T-helper 17 cell (primary cell): ENCODE data around the gene TLE4. TPM values are rescaled to one million over a fixed set of nuclear protein-coding genes. Genes with fewer than 3 reads are reported as not detected.

Source experiments
- ATAC-seq: fragments of 150-1000 bp; cut with Tn5 transposase; 2 replicates; pipeline ENCODE4 v1.10.0; 2021; ENCODE audit warnings: mild to moderate bottlenecking, moderate library complexity
- DNase-seq, 3 donors: peaks; one replicate each; pipeline versions ENCODE4 v3.0.0 to v3.0.0-alpha.2; 2020 to 2021
- H3K9me3 ChIP-seq: one replicate; pipeline ENCODE4 v1.7.0; 2013; ENCODE audit warnings: low read length, mild to moderate bottlenecking; ENCODE audit not compliant: control insufficient read depth, poor library complexity, severe bottlenecking
- H3K27ac Mint-ChIP-seq: one replicate; pipeline ENCODE4 v1.8.0; 2022; ENCODE audit warnings: mild to moderate bottlenecking, moderate library complexity, mixed read lengths
- H3K27me3 Mint-ChIP-seq: one replicate; pipeline ENCODE4 v1.8.0; 2022; ENCODE audit warnings: mixed read lengths
- H3K36me3 Mint-ChIP-seq: one replicate; pipeline ENCODE4 v1.8.0; 2022; ENCODE audit warnings: low read depth, mixed read lengths
- H3K4me1 Mint-ChIP-seq: one replicate; pipeline ENCODE4 v1.8.0; 2022; ENCODE audit warnings: mild to moderate bottlenecking, mixed read lengths
- H3K4me3 Mint-ChIP-seq: one replicate; pipeline ENCODE4 v1.8.0; 2022; ENCODE audit warnings: mild to moderate bottlenecking, moderate library complexity, mixed read lengths
- total RNA-seq, 4 donors: library from RNA in 2 of 4; stranded (reverse) in 2 of 4; gene quantifications; one replicate each; pipeline ENCODE4 v1.2.3 and lab custom pipeline; 2022 to 2026

Gene TLE4
- total RNA-seq, 2 donors from 2014 or later: 104 to 154 TPM

- Mint-ChIP-seq H3K27me3 (no peaks in the 10 kb centered on the region), H3K4me1 (peaks cover 51% of the 10 kb centered on the region), H3K27ac (peak overlapping the region; percentile 32), H3K36me3 (peaks cover 5% of the 10 kb centered on the region), H3K4me3 (peak overlapping the region; percentile 81)
- ATAC-seq (no peak), DNase-seq (no peak)
- no peaks in the 10 kb centered on the region for H3K9me3 ChIP-seq
Measured at GRCh38 chr9:79575547-79575946, 3.8 kb downstream of the TLE4 start.

- Mint-ChIP-seq H3K36me3 (peaks cover 5% of the 10 kb centered on the region), H3K27ac (peak overlapping the region; percentile 88), H3K27me3 (no peaks in the 10 kb centered on the region), H3K4me1 (peaks cover 74% of the 10 kb centered on the region), H3K4me3 (peak overlapping the region; percentile 53)
- DNase-seq (no peak), ATAC-seq (no peak)
- H3K9me3 ChIP-seq: no peaks in the 10 kb centered on the region
Measured at GRCh38 chr9:79577969-79578723, 6.4 kb downstream of the TLE4 start.

GRCh38 chr9:79578891-79579290 lies 7.1 kb downstream of the TLE4 start:
- ATAC-seq (no peak), DNase-seq (no peak)
- Mint-ChIP-seq H3K27ac (peak overlapping the region; percentile 88), H3K36me3 (peaks cover 2% of the 10 kb centered on the region), H3K4me1 (peaks cover 77% of the 10 kb centered on the region), H3K4me3 (peak overlapping the region; percentile 65), H3K27me3 (no peaks in the 10 kb centered on the region)
- H3K9me3 ChIP-seq: no peaks in the 10 kb centered on the region

GRCh38 chr9:79579624-79580023 lies 7.9 kb downstream of the TLE4 start:
- peaks cover 78% of the 10 kb centered on the region for H3K4me1 Mint-ChIP-seq
- no peak overlapping the region for H3K4me3 Mint-ChIP-seq
- DNase-seq: no peak
- peaks cover 2% of the 10 kb centered on the region for H3K36me3 Mint-ChIP-seq
- ATAC-seq: no peak
- H3K27me3 Mint-ChIP-seq: no peaks in the 10 kb centered on the region
- H3K9me3 ChIP-seq: no peaks in the 10 kb centered on the region
- peak overlapping the region; percentile 88 for H3K27ac Mint-ChIP-seq

- H3K4me3 Mint-ChIP-seq: no peak overlapping the region
- ATAC-seq (no peak), DNase-seq (no peak)
- H3K9me3 ChIP-seq: no peaks in the 10 kb centered on the region
- H3K4me1 Mint-ChIP-seq: peaks cover 79% of the 10 kb centered on the region
- H3K27me3 Mint-ChIP-seq: no peaks in the 10 kb centered on the region
- H3K27ac Mint-ChIP-seq: peak overlapping the region; percentile 88
- peaks cover 2% of the 10 kb centered on the region for H3K36me3 Mint-ChIP-seq
Measured at GRCh38 chr9:79580055-79580454, 8.3 kb downstream of the TLE4 start.

GRCh38 chr9:79581388-79581787 lies 9.6 kb downstream of the TLE4 start:
- Mint-ChIP-seq H3K27ac (peak overlapping the region; percentile 88), H3K4me3 (peak overlapping the region; percentile 76), H3K36me3 (no peaks in the 10 kb centered on the region), H3K27me3 (no peaks in the 10 kb centered on the region), H3K4me1 (peaks cover 70% of the 10 kb centered on the region)
- DNase-seq (no peak), ATAC-seq (peak; percentile 22)
- no peaks in the 10 kb centered on the region for H3K9me3 ChIP-seq

- Mint-ChIP-seq H3K4me1 (peaks cover 67% of the 10 kb centered on the region), H3K27ac (peak overlapping the region; percentile 88), H3K27me3 (no peaks in the 10 kb centered on the region), H3K4me3 (peak overlapping the region; percentile 76), H3K36me3 (no peaks in the 10 kb centered on the region)
- DNase-seq: peak in 2 of 3 donors; percentile 9 to 44
- peak; percentile 80 for ATAC-seq
- H3K9me3 ChIP-seq: no peaks in the 10 kb centered on the region
Measured at GRCh38 chr9:79581794-79582193, 10.0 kb downstream of the TLE4 start.

- peak; percentile 47 for ATAC-seq
- peaks cover 56% of the 10 kb centered on the region for H3K4me1 Mint-ChIP-seq
- peak overlapping the region; percentile 61 for H3K4me3 Mint-ChIP-seq
- peaks cover 4% of the 10 kb centered on the region for H3K36me3 Mint-ChIP-seq
- H3K9me3 ChIP-seq: no peaks in the 10 kb centered on the region
- H3K27ac Mint-ChIP-seq: peak overlapping the region; percentile 68
- no peak for DNase-seq
- no peaks in the 10 kb centered on the region for H3K27me3 Mint-ChIP-seq
Measured at GRCh38 chr9:79583952-79584654, 12.3 kb downstream of the TLE4 start.

GRCh38 chr9:79584655-79584982 lies 12.9 kb downstream of the TLE4 start:
- Mint-ChIP-seq H3K27ac (peak overlapping the region; percentile 68), H3K4me1 (peaks cover 57% of the 10 kb centered on the region), H3K4me3 (peak overlapping the region; percentile 61)

GRCh38 chr9:79588488-79589223 lies 16.9 kb downstream of the TLE4 start:
- no peak overlapping the region for H3K4me3 Mint-ChIP-seq
- DNase-seq: no peak
- no peak overlapping the region for H3K27ac Mint-ChIP-seq
- peaks cover 2% of the 10 kb centered on the region for H3K9me3 ChIP-seq
- no peak for ATAC-seq
- H3K27me3 Mint-ChIP-seq: no peaks in the 10 kb centered on the region
- H3K36me3 Mint-ChIP-seq: peaks cover 4% of the 10 kb centered on the region
- peaks cover 54% of the 10 kb centered on the region for H3K4me1 Mint-ChIP-seq

More at GRCh38 chr9:79584655-79584982, 12.9 kb downstream of the TLE4 start:
- ATAC-seq (no peak), DNase-seq (no peak)
- Mint-ChIP-seq H3K27me3 (no peaks in the 10 kb centered on the region), H3K36me3 (peaks cover 4% of the 10 kb centered on the region)
- no peaks in the 10 kb centered on the region for H3K9me3 ChIP-seq

GRCh38 chr9:79591458-79591857 lies 19.7 kb downstream of the TLE4 start:
- Mint-ChIP-seq H3K27ac (no peak overlapping the region), H3K4me1 (peaks cover 54% of the 10 kb centered on the region), H3K4me3 (peak overlapping the region; percentile 10), H3K27me3 (no peaks in the 10 kb centered on the region), H3K36me3 (peaks cover 4% of the 10 kb centered on the region)
- no peak for ATAC-seq
- no peak for DNase-seq
- H3K9me3 ChIP-seq: peaks cover 2% of the 10 kb centered on the region

- Mint-ChIP-seq H3K4me3 (peak overlapping the region; percentile 55), H3K27ac (peak overlapping the region; percentile 34), H3K4me1 (peaks cover 60% of the 10 kb centered on the region), H3K36me3 (peaks cover 3% of the 10 kb centered on the region), H3K27me3 (no peaks in the 10 kb centered on the region)
- peak; percentile 85 for ATAC-seq
- DNase-seq: no peak
- peaks cover 2% of the 10 kb centered on the region for H3K9me3 ChIP-seq
Measured at GRCh38 chr9:79592726-79593493, 21.1 kb downstream of the TLE4 start.
